OCI-LY7 (cell line): Measurements from ENCODE around the gene A2M. TPM values are rescaled to one million over a fixed set of nuclear protein-coding genes. Genes with fewer than 3 reads are reported as not detected.
A peak's percentile ranks its signal among the peaks of the same experiment; 100 is the strongest.

Source experiments
- BruUV-seq: library from RNA; stranded (reverse); fragments of 400-500 nt; replicated peaks from 2 replicates; lab custom pipeline; 2021; lab: Mats Ljungman, UMichigan
- CTCF ChIA-PET: fragments of 300-600 bp; sonication (Branson Sonifier 250); formaldehyde crosslinking; loops from one replicate; lab custom pipeline; 2022; ENCODE audit warnings: antibody characterized with exemption; ENCODE audit not compliant: unreplicated experiment; lab: Charles Lee
- POLR2A ChIA-PET: fragments of 300-600 bp; sonication (Branson Sonifier 250); formaldehyde crosslinking; loops from one replicate; lab custom pipeline; 2022; ENCODE audit warnings: antibody characterized with exemption; lab: Charles Lee
- DNase-seq: peaks from one replicate; pipeline ENCODE4 v3.0.0-alpha.2; 2015; ENCODE audit warnings: low spot score
- H2AFZ ChIP-seq: fragments of 200-600 bp; sonication (generic), shearing (Covaris generic); 2 replicates; pipeline ENCODE4 v1.6.1; 2014; ENCODE audit warnings: mild to moderate bottlenecking, antibody characterized with exemption, low read length, moderate library complexity
- H3K27ac ChIP-seq: fragments of 200-600 bp; sonication (generic); 2 replicates; pipeline ENCODE4 v1.5.1; 2014; ENCODE audit warnings: mixed run types, low read depth, mild to moderate bottlenecking, moderate library complexity, low read length, inconsistent platforms; ENCODE audit not compliant: poor library complexity, severe bottlenecking
- H3K36me3 ChIP-seq: fragments of 200-600 bp; sonication (generic); 2 replicates; pipeline ENCODE4 v1.6.1; 2014; ENCODE audit warnings: mild to moderate bottlenecking, antibody characterized with exemption, low read length, moderate library complexity, mixed read lengths; ENCODE audit not compliant: insufficient read depth
- H3K4me1 ChIP-seq: fragments of 200-600 bp; sonication (generic); 2 replicates; pipeline ENCODE4 v1.5.1; 2014; ENCODE audit warnings: mild to moderate bottlenecking, low read length; ENCODE audit not compliant: insufficient read depth, poor library complexity, severe bottlenecking
- H3K4me2 ChIP-seq: fragments of 200-600 bp; sonication (generic); 2 replicates; pipeline ENCODE4 v1.6.1; 2014; ENCODE audit warnings: mild to moderate bottlenecking, low read length
- H3K4me3 ChIP-seq: fragments of 200-600 bp; sonication (generic); 2 replicates; pipeline ENCODE4 v1.5.1; 2014; ENCODE audit warnings: mild to moderate bottlenecking, low read depth, low read length; ENCODE audit not compliant: poor library complexity, severe bottlenecking
- H3K79me2 ChIP-seq: fragments of 200-600 bp; sonication (generic); 2 replicates; pipeline ENCODE4 v1.6.1; 2016; ENCODE audit warnings: low read depth, mild to moderate bottlenecking, low read length, moderate library complexity, mixed read lengths; ENCODE audit not compliant: insufficient read depth
- H3K9me2 ChIP-seq: fragments of 200-600 bp; sonication (generic); 2 replicates; pipeline ENCODE4 v1.6.1; 2016; ENCODE audit warnings: mild to moderate bottlenecking, low read length, mixed read lengths; ENCODE audit not compliant: insufficient read depth
- H3K9me3 ChIP-seq: fragments of 200-600 bp; sonication (generic); 2 replicates; pipeline ENCODE4 v1.6.1; 2014; ENCODE audit warnings: mild to moderate bottlenecking, mixed run types, low read length, mixed read lengths
- H4K20me1 ChIP-seq: fragments of 200-600 bp; sonication (generic); 2 replicates; pipeline ENCODE4 v1.6.1; 2014; ENCODE audit warnings: mild to moderate bottlenecking, antibody characterized with exemption, low read length, moderate library complexity, mixed read lengths; ENCODE audit not compliant: insufficient read depth
- CTCF ChIP-seq: fragments of 200-600 bp; sonication (generic); conservative IDR thresholded peaks from 2 replicates; pipeline ENCODE4 v1.5.1; 2014; ENCODE audit warnings: mild to moderate bottlenecking, antibody characterized with exemption, low read length, moderate library complexity, mixed read lengths
- EZH2phosphoT487 ChIP-seq: fragments of 200-600 bp; sonication (generic); IDR thresholded peaks from 2 replicates; pipeline ENCODE4 v1.6.1; 2018; ENCODE audit warnings: low read depth, borderline replicate concordance, mild to moderate bottlenecking, mixed run types, antibody characterized with exemption, low read length, moderate library complexity, mixed read lengths
- intact Hi-C: fragments of 100-400 bp; cut with micrococcal nuclease; formaldehyde crosslinking; loops from one replicate; pipeline ENCODE4 v1.10.0; 2022; ENCODE audit not compliant: unreplicated experiment
- total RNA-seq, 2 experiments: library from RNA; depleted of rRNA in 1 of 2; stranded (reverse); fragments of >200 nt in 1 of 2; shearing (Covaris generic) in 1 of 2; gene quantifications; 2 replicates each; pipeline ENCODE4 v1.2.3, GENCODE V29; 2014 to 2022

A2M gene
- total RNA-seq, 2 experiments from 2014 or later = not detected

- Histone ChIP-seq H2AFZ (no peak overlapping the region), H3K9me2 (no peaks in the 10 kb centered on the region), H3K27ac (no peak overlapping the region), H4K20me1 (peaks cover 3% of the 10 kb centered on the region; the same call in 1 of the 2 replicates), H3K79me2 (no peaks in the 10 kb centered on the region), H3K4me1 (no peaks in the 10 kb centered on the region), H3K4me3 (no peak overlapping the region), H3K4me2 (no peak overlapping the region), H3K9me3 (no peaks in the 10 kb centered on the region), H3K36me3 (no peaks in the 10 kb centered on the region)
- TF ChIP-seq EZH2phosphoT487 (no peak), CTCF (peak; percentile 96)
- peak; percentile 68 for DNase-seq
- BruUV-seq = no TSS peak
- intact Hi-C loops = loop anchor here (1.0 to 5.0 kb wide), 5 partner anchors 89 to 497 kb away; partner anchors contain the start of gene CLEC4E
- POLR2A ChIA-PET = interaction anchor here (0.7 to 0.9 kb wide), 2 partner anchors 18 to 441 kb away, joined by 3 to 4 read pairs; no protein-coding TSS in a partner anchor
- CTCF ChIA-PET = interaction anchor here (1.1 kb wide), 2 partner anchors 10 to 179 kb away, joined by 3 to 5 read pairs; no protein-coding TSS in a partner anchor
Observed at GRCh38 chr12:9039397-9039977, 76.2 kb downstream of the A2M start.

GRCh38 chr12:9037431-9037830 is 78.3 kb downstream of the A2M start:
- CTCF ChIA-PET = interaction anchor here (0.5 to 1.0 kb wide), 3 partner anchors 88 to 583 kb away, joined by 3 to 4 read pairs (median 3); partner anchors contain the start of gene M6PR
- Histone ChIP-seq H3K4me1 (no peaks in the 10 kb centered on the region), H3K9me3 (no peaks in the 10 kb centered on the region), H2AFZ (no peak overlapping the region), H3K9me2 (no peaks in the 10 kb centered on the region), H3K4me2 (no peak overlapping the region), H3K4me3 (no peak overlapping the region), H3K27ac (no peak overlapping the region), H3K36me3 (no peaks in the 10 kb centered on the region), H3K79me2 (no peaks in the 10 kb centered on the region), H4K20me1 (peaks cover 3% of the 10 kb centered on the region; the same call in 1 of the 2 replicates)
- TF ChIP-seq EZH2phosphoT487 = no peak
- no peak for TF ChIP-seq CTCF
- intact Hi-C loops = loop anchor here (5.0 kb wide), 2 partner anchors 380 to 495 kb away; partner anchors contain the start of gene CLEC4E
- POLR2A ChIA-PET = interaction anchor here (0.7 to 1.4 kb wide), 2 partner anchors 12 to 380 kb away, joined by 5 to 6 read pairs; no protein-coding TSS in a partner anchor
- no peak for DNase-seq
- no TSS peak for BruUV-seq

- no peak for DNase-seq
- Histone ChIP-seq H4K20me1 (peaks cover 3% of the 10 kb centered on the region; the same call in 1 of the 2 replicates), H3K4me3 (no peak overlapping the region), H3K9me2 (no peaks in the 10 kb centered on the region), H3K4me1 (no peaks in the 10 kb centered on the region), H3K27ac (no peak overlapping the region), H3K9me3 (no peaks in the 10 kb centered on the region), H3K36me3 (no peaks in the 10 kb centered on the region), H2AFZ (no peak overlapping the region), H3K79me2 (no peaks in the 10 kb centered on the region), H3K4me2 (no peak overlapping the region)
- ChIA-PET CTCF (no interaction called here), POLR2A (no interaction called here)
- intact Hi-C loops = loop anchor here (5.0 kb wide), 2 partner anchors 379 to 494 kb away; partner anchors contain the start of gene CLEC4E
- no TSS peak for BruUV-seq
- no peak for TF ChIP-seq CTCF
- no peak for TF ChIP-seq EZH2phosphoT487
Observed at GRCh38 chr12:9036227-9036626, 79.5 kb downstream of the A2M start.
